Keratinocyte (primary cell): ENCODE measurements around the gene BMP7.

Source experiments
- CTCF ChIP-seq, 3 experiments: IDR thresholded peaks in 1 of 3; conservative IDR thresholded peaks in 1 of 3; optimal IDR thresholded peaks in 1 of 3; 2 replicates in 2 of 3; 3 replicates in 1 of 3; pipeline versions ENCODE3 to v1.5.1; 2011; ENCODE audit warnings: low read length in 3 of 3, mild to moderate bottlenecking in 3 of 3, moderate library complexity in 2 of 3, control low read depth in 1 of 3, inconsistent platforms in 1 of 3; ENCODE audit not compliant: insufficient read depth in 2 of 3; ENCODE audit errors: extremely low read depth in 1 of 3
- EZH2 ChIP-seq: IDR thresholded peaks from one replicate; pipeline ENCODE4 v1.6.1; 2012; ENCODE audit warnings: inconsistent platforms, mild to moderate bottlenecking, low read length, moderate library complexity

DNA sequence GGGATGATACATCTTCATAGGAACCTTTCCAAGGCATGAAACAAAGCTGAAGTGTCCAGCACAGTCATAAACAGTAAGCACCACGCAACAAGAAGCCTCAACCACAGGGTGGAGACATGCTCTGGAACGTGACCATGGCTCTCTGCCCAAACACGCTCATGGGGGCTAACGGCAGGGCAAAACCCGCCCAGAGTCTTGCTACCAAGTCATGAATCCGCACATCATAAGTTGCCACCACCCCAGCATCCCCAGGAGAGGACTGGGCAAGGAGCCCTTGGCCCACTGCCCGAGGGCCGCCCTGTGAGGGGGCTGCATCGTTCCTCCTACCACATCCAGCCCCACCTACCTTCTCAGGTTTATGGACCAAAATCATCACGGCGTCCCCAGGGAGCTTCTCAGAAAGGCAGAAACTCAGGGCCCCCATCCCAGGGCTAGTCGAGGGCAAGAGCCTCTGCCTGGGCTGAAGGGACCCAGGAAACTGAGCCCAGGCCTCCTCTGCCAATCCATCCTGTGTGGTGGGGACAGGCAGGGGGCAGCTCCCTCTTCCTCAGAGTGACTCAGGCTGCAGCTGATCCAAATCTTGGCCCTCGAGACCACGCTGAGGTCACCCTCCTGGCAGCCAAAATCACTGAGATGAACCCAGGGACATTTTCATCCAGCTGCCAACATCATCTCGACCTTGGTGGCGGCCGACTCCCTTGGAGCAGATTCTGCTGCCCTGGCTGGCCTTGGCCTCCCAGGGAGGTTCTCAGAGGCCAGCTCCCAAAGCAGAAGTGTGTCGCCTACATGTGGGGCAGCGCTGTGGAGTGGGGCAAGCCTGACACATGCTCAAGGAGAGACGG is 42.6 kb downstream of the BMP7 start:
- TF ChIP-seq EZH2 (no peak), CTCF (optimal IDR thresholded peaks at IDR 0.05 in 1 of 3, IDR thresholded peaks at IDR 0.05 in 1 of 3, conservative IDR thresholded peaks at IDR 0.05 in 1 of 3; ENCODE audit: extremely low read depth in 1 of 3, insufficient read depth in 2 of 3, low read length in 3 of 3) (peak; percentile 11 to 49 (median 17))
